GM19395 (cell line): ENCODE data around the gene BMPR1A.

Experiments used
- ATAC-seq: cut with Tn5 transposase; IDR thresholded peaks from one replicate; pipeline ENCODE4 v1.9.1; 2021; ENCODE audit warnings: mild to moderate bottlenecking, moderate library complexity; ENCODE audit not compliant: unreplicated experiment

Gene BMPR1A

GRCh38 chr10:86759073-86759672, 2.8 kb downstream of the BMPR1A start:
- no peak for ATAC-seq

- ATAC-seq = no peak
Observed at GRCh38 chr10:86763404-86763803, 7.0 kb downstream of the BMPR1A start.

- peak; percentile 50 for ATAC-seq
Observed at GRCh38 chr10:86765548-86765947, 9.1 kb downstream of the BMPR1A start.

- ATAC-seq = no peak
Observed at GRCh38 chr10:86768412-86769062, 12.1 kb downstream of the BMPR1A start.

- no peak for ATAC-seq
Observed at GRCh38 chr10:86769991-86770390, 13.6 kb downstream of the BMPR1A start.

GRCh38 chr10:86770412-86770960, 14.1 kb downstream of the BMPR1A start:
- ATAC-seq = no peak

GRCh38 chr10:86773498-86773897, 17.1 kb downstream of the BMPR1A start:
- no peak for ATAC-seq

GRCh38 chr10:86775056-86775869, 18.8 kb downstream of the BMPR1A start:
- ATAC-seq = peak; percentile 83

GRCh38 chr10:86775870-86776180, 19.4 kb downstream of the BMPR1A start:
- ATAC-seq = no peak

- no peak for ATAC-seq
Observed at GRCh38 chr10:86779220-86780017, 23.0 kb downstream of the BMPR1A start.

GRCh38 chr10:86782701-86783418, 26.4 kb downstream of the BMPR1A start:
- peak; percentile 83 for ATAC-seq

- no peak for ATAC-seq
Observed at GRCh38 chr10:86785037-86785436, 28.6 kb downstream of the BMPR1A start.

- no peak for ATAC-seq
Observed at GRCh38 chr10:86785968-86786367, 29.5 kb downstream of the BMPR1A start.

- no peak for ATAC-seq
Observed at GRCh38 chr10:86786368-86786767, 29.9 kb downstream of the BMPR1A start.

GRCh38 chr10:86790394-86790793, 34.0 kb downstream of the BMPR1A start:
- ATAC-seq = no peak

GRCh38 chr10:86792461-86793167, 36.2 kb downstream of the BMPR1A start:
- no peak for ATAC-seq

- ATAC-seq = no peak
Observed at GRCh38 chr10:86793696-86794095, 37.3 kb downstream of the BMPR1A start.

- ATAC-seq = no peak
Observed at GRCh38 chr10:86795353-86795752, 38.9 kb downstream of the BMPR1A start.

- ATAC-seq = no peak
Observed at GRCh38 chr10:86798025-86798424, 41.6 kb downstream of the BMPR1A start.

- ATAC-seq = peak; percentile 74
Observed at GRCh38 chr10:86798611-86799010, 42.2 kb downstream of the BMPR1A start.
